ENCODE measurements around the gene VWA3A. TPM values are rescaled to one million over a fixed set of nuclear protein-coding genes. Genes with fewer than 3 reads are reported as not detected.

The VWA3A gene
- total and polyA plus RNA-seq, 2 of the 8 experiments (the other 6 are each of a cell fraction or from before 2014, with no cell fraction given) = 0.05 TPM; not detected in 1

GRCh38 chr16:22181843-22182242 lies 89.5 kb downstream of the VWA3A start:
- no peak for FAIRE-seq
- POLR2A ChIA-PET (ENCODE audit: partially characterized antibody) = interaction anchor here (1.1 kb wide), 1 partner anchor 23 kb away, joined by 5 read pairs; no protein-coding TSS in a partner anchor

More at GRCh38 chr16:22181843-22182242, 89.5 kb downstream of the VWA3A start:
- Histone ChIP-seq H3K4me2 (ENCODE audit: insufficient read depth in 1 of 2, low read depth in 2 of 2, low read length in 2 of 2) (no peak overlapping the region), H2BK5ac (ENCODE audit: low read depth, low read length) (no peak overlapping the region), H2BK20ac (ENCODE audit: low read length) (no peak overlapping the region), H4K20me1 (replicated peaks in 1 of 2; ENCODE audit: control insufficient read depth in 1 of 2, insufficient read depth in 2 of 2, low read length in 2 of 2) (no peaks in the 10 kb centered on the region), H3K27ac (ENCODE audit: low read depth, low read length) (no peak overlapping the region), H3K18ac (ENCODE audit: extremely low read depth, low read length) (no peak overlapping the region), H3K4me3 (ENCODE audit: extremely low read depth in 1 of 4, insufficient read depth in 2 of 4, low read depth in 3 of 4, low read length in 4 of 4) (no peak overlapping the region), H2BK15ac (ENCODE audit: low read length) (no peak overlapping the region), H2BK120ac (replicated peaks; ENCODE audit: low read depth, low read length) (no peak overlapping the region), H2AFZ (ENCODE audit: low read length) (no peak overlapping the region), H4K91ac (replicated peaks; ENCODE audit: insufficient read length, low read length) (no peak overlapping the region), H2AK5ac (ENCODE audit: low read depth, low read length) (no peak overlapping the region), H3K56ac (replicated peaks; ENCODE audit: insufficient read length, low read depth, low read length) (no peak overlapping the region), H3K23ac (ENCODE audit: insufficient read length) (no peak overlapping the region), H2BK12ac (ENCODE audit: low read depth, low read length) (no peak overlapping the region), H3K4me1 (replicated peaks in 1 of 4; ENCODE audit: control insufficient read depth in 3 of 4, insufficient read depth in 4 of 4, low read length in 3 of 4) (0 out of 7 replicates have a peak, but pooled peaks cover 0 to 2% (median 0%) of the 10 kb centered on the region in 4 experiments), H3K9ac (replicated peaks in 1 of 4; ENCODE audit: extremely low read depth in 1 of 4, low read depth in 3 of 4, low read length in 3 of 4) (no peak overlapping the region), H3K79me1 (ENCODE audit: low read depth, low read length) (no peaks in the 10 kb centered on the region), H3K14ac (ENCODE audit: insufficient read length) (no peak overlapping the region), H4K5ac (ENCODE audit: insufficient read length, low read depth, low read length) (no peak overlapping the region), H3K79me2 (ENCODE audit: control insufficient read depth in 1 of 2, insufficient read depth in 2 of 2, low read length in 2 of 2) (no peaks in the 10 kb centered on the region), H3K36me3 (ENCODE audit: control insufficient read depth in 2 of 4, insufficient read depth in 4 of 4, low read length in 3 of 4) (no peaks in the 10 kb centered on the region), H3K4ac (replicated peaks; ENCODE audit: insufficient read length, low read depth, low read length) (no peak overlapping the region), H3K27me3 (replicated peaks in 1 of 4; ENCODE audit: control insufficient read depth in 3 of 4, extremely low read depth in 1 of 4, insufficient read depth in 3 of 4, low read length in 3 of 4) (no peaks in the 10 kb centered on the region), H3K9me3 (ENCODE audit: insufficient read depth in 2 of 2, low read depth in 1 of 2, low read length in 1 of 2) (no peaks in the 10 kb centered on the region), H4K8ac (ENCODE audit: extremely low read depth, insufficient read depth, low read length) (no peak overlapping the region), H3K23me2 (ENCODE audit: low read depth, low read length) (no peaks in the 10 kb centered on the region)
- 84% methylated on average over 7 of the region's 7 CpGs; no CpG with 5 or more reads in 1 of the 2 experiments for WGBS, 2 experiments (ENCODE audit: extremely low coverage in 1 of 2, insufficient coverage in 1 of 2, insufficient read length in 1 of 2, insufficient replicate concordance in 2 of 2, low coverage in 1 of 2, low lambda C conversion rate in 2 of 2, missing lambda C conversion rate in 1 of 2)
- CTCF ChIA-PET (ENCODE audit: partially characterized antibody) = interaction anchor here (0.9 to 8.0 kb wide), 7 partner anchors 12 to 182 kb away, joined by 3 to 127 read pairs (median 4); partner anchors contain the start of gene PDZD9
- TF ChIP-seq JUND (IDR thresholded peaks at IDR 0.05; ENCODE audit: low read length) (no peak), MAFK (IDR thresholded peaks at IDR 0.05; ENCODE audit: low read depth, low read length) (no peak), CTBP2 (IDR thresholded peaks at IDR 0.05; ENCODE audit: borderline replicate concordance, insufficient read depth, insufficient read length, low read length) (no peak)
- no peak for DNase-seq (ENCODE audit: low read depth in 1 of 2, low spot score in 2 of 2)

All from H1 (cell line).